COLO668 (cell line): ENCODE measurements around the gene ZNF597.
"Not testable (repeated sequence)": the region's sequence is repeated elsewhere in the genome, so short reads cannot be mapped to it uniquely, and the experiment has no call there.

Experiments
- DNase-seq: peaks from one replicate; lab custom pipeline; 2025; ENCODE audit not compliant: unreplicated experiment; lab: John Stamatoyannopoulos, UW

The ZNF597 gene

GRCh38 chr16:3475604-3476375 lies 32.5 kb upstream of the ZNF597 start:
- no peak for DNase-seq

- not testable (repeated sequence) for DNase-seq
Measured at GRCh38 chr16:3474870-3475269, 31.6 kb upstream of the ZNF597 start.

- DNase-seq = no peak
Measured at GRCh38 chr16:3474136-3474779, 31.0 kb upstream of the ZNF597 start.

GRCh38 chr16:3473596-3473943 lies 30.3 kb upstream of the ZNF597 start:
- DNase-seq = not testable (repeated sequence)

- no peak for DNase-seq
Measured at GRCh38 chr16:3472878-3473595, 29.7 kb upstream of the ZNF597 start.

DNA sequence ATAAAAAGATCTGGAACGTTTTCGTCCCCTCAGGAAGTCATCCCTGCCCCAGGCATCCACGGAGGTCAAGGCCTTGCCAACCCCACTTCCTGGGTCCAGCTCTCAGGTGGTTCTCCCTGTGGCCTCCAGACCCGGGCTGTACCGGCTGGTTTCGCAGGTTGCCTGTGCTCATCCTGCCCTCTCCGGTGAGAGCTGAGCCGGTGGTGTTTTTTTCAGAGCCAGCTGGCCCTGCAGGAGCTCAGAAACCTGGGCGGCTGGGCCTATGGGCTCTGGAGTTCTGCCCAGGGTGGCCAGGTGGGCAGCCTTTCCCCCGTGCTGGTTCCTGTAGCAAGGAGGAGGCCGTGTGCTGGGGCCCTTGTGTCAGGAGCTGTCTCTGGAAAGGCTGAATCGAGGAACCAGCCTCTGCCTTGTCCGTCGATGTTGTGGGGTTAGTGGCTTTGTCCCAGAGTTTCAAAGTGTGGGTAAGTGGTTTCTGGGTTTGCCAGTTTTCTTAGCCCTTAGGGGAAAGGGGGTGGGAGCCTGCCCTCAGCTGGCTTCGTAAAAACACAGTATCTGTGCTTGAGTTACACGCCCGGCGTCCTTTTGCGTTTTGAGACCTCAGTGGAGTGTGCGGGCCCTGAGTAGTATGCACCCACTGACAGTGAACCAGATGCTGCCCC lies 28.3 kb upstream of the ZNF597 start:
- no peak for DNase-seq

GRCh38 chr16:3470723-3471122 lies 27.4 kb upstream of the ZNF597 start:
- DNase-seq = no peak

- DNase-seq = no peak
Measured at GRCh38 chr16:3469736-3470135, 26.4 kb upstream of the ZNF597 start.

DNA sequence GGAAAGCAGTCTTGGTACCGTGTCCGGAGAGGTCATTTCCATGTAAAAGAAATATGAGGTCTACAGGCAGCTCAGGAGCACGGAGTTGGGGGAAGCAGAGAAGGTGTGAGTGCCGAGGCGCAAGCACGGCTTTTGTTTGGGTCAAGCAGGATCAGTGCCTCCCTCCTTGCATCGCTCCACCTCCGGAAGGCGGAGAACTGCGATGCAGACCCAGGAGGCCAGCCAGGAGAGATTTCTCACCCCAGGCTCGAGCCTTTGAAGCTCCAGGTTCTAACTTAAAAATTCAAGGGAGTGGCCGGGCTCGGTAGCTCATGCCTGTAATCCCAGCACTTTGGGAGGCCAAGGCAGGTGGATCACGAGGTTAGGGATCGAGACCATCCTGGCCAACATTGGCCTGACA lies 25.2 kb upstream of the ZNF597 start:
- no peak for DNase-seq

- DNase-seq = no peak
Measured at GRCh38 chr16:3467921-3468320, 24.6 kb upstream of the ZNF597 start.

GRCh38 chr16:3467182-3467581 lies 23.9 kb upstream of the ZNF597 start:
- no peak for DNase-seq

DNA sequence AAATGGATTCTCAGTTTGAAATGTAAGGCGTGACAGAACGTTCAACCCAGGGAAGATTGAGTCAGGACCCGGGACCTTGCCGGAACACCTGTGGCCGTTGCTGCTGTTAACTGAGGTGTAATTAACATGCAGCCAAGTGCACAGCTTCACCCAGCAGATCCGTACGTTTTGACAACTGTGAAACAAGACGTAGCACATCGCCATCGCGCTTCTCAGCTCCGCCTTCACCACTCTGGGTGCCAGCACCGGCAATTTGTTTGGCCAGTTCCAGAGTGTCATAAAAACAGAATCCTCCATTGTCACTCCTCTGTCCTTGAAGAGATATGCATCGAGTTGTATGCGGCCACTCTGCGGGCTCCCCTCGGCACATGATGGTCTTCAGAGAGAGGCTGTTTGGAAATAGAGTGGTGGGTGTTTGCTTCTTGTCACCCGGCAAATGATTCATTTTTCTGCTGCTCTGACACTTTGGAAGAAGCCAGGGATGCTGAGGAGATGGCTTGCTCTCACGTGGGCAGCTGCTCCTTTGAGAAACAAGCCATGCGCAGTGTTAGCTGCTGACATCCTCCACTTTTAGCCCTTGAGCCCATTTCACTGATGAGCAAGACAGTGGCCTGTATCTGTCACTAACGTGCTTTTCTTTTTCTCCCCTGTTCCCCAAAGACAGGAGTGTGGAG lies 22.7 kb upstream of the ZNF597 start:
- DNase-seq = no peak

GRCh38 chr16:3465301-3465700 lies 22.0 kb upstream of the ZNF597 start:
- no peak for DNase-seq

DNA sequence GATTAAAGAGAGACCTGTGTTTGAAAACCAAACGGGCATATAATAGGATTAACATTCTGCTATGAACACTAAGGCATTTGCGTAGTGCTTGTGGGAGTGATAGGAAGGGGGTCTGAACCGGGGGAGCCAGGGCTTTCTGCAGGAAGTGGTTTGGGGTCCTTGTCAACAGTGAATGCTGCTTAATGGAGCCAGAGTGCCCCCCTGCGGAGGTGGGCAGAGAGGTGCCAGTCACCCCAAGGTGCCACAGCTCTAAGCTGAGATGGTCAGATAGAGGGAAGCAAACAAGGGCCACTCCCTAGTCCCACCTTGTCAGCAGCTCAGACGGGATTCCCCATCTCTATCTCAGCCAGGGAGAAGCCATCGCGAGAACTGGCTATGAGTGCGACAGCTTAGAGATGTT lies 17.8 kb upstream of the ZNF597 start:
- DNase-seq = no peak

- DNase-seq = no peak
Measured at GRCh38 chr16:3460585-3460984, 17.3 kb upstream of the ZNF597 start.

DNA sequence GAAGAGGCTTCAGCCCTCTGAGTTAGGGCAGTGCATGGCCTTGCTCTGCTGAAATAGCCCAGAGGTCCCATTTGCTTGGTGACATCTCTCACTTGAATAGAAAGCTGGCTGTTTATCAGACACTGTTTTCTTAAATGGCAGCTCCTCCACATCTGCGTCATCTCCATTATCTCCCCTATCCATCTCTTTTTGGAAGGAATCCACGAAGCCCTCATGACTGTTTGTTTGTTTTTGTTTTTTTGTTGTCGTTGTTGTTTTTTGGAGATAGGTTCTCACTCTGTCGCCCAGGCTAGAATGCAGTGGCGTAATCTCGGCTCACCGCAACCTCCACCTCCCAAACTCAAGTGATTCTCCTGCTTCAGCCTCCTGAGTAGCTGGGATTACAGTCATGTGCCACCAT lies 16.8 kb upstream of the ZNF597 start:
- no peak for DNase-seq

GRCh38 chr16:3459401-3460090 lies 16.2 kb upstream of the ZNF597 start:
- no peak for DNase-seq

GRCh38 chr16:3458852-3459361 lies 15.6 kb upstream of the ZNF597 start:
- peak; percentile 32 for DNase-seq

GRCh38 chr16:3458278-3458851 lies 15.1 kb upstream of the ZNF597 start:
- peak; percentile 34 for DNase-seq
